NCI-H1105 (cell line): Measurements from ENCODE around the gene SYT2.

Experiments
- DNase-seq: peaks from one replicate; lab custom pipeline; 2025; lab: John Stamatoyannopoulos, UW

Gene SYT2

DNA sequence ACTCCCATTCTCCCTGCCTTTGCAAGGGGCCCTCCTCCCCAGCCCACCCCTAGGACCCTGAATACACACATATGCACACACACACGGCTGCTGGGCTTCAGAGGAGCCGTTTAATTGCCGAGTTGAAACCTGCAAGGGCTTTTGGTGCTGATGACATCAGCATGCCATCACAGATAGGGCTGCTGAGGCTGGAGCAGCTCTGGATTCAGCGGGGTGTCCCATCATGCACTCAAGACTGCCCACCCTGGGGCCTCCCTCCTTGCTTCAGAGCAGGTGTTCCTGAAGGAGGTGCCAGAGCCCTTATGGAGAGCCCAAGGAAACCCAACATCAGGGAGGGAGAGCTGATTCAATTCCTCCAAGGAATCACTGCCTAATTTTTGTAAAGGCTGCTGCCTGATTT is 5.7 kb downstream of the SYT2 start:
- no peak for DNase-seq

DNA sequence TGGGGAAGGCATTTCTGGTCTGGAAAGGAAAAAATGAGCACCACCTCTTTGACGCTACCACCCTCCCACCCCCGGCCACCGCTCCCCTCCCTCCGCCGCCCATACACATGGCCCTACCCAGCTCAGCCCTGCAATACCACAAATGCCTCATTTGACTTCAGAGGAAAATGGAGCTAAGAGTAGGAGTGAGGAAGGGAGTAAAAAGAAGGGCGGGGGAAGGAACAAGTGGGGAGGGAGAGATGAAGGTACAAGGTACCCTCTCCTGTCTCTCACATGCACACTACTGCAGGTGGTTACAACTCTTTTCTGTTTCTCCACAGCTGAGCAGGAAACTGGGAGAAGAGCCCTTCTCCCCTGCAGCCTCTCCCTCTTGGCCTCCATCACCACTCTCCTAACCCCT is 7.1 kb downstream of the SYT2 start:
- DNase-seq, result no peak

DNA sequence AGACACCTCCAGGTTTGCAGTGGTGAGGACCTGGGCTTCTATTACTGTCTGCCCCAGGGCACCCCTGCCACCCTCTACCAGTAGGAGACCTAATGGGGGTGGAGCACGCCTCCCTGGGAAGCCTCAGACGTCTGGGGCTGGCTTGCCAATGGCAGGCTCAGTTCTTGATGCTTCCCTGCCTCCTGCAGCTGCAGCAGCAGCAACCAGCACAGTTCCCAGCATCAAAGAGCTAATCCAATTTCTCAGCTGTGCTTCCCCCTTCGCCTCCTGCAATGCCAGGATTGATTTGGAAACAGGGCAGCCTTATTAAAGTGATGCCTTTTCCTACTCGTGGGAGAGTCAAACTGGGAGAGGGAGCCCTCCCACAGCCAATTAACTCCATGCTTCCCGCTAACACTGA is 8.2 kb downstream of the SYT2 start:
- no peak for DNase-seq

DNA sequence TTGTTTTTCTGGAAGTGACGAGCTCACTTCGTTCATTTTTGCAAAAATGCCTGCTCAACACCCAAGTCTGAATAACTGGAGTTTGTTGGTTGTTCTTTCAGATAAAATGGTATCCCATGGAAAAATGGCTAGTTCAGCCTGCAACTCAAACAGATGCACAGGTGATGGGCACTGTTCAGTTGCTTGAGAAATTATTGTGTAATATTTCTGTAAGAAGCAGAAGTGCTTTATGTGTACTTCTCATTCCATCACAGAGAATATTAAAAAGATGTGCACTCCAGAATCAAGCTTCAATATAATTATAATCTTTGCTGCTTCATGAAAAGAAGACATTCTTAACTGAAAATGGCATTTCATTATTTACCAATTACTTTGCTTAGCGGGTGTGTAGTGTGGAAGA is 9.1 kb downstream of the SYT2 start:
- no peak for DNase-seq

DNA sequence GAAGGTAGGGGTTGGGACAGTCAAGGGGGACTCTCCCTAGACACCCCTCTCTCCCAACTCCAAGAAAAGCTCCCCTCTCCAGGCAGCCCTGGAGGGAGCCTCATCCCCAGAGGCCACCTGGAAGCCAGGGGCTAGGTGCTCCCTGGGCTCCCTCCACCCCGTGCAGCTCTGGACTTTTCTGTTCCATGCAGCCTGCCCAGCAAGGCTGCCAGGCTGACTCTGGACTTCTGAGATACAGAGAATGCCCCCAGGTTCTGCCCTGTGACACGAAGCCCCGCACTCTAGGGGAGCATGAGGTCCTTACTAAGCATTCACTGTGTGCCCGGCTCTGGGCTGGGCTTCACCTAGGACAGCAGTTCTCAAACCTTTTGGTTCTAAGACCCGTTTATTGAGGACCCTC is 10.2 kb downstream of the SYT2 start:
- DNase-seq, result no peak

DNA sequence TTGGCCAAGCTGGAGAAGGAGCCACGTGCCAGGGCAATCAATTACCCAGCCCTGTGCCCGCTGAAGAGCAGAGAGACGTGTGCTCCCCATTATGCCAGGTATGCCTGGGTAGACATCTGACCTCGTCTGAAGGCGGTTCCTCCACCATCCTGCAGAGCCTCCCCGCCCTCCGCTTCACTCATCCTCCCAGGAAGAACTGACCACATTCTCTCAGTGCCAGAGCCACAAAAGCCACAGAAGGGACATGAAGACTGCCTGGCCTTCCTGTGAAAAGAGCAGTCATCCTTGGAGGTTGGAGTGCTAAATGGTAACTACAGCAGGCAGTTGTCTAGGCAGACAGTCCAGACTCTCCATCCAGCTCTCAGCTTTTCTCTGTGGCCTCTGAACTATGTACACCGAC is 12.0 kb downstream of the SYT2 start:
- DNase-seq, result no peak

DNA sequence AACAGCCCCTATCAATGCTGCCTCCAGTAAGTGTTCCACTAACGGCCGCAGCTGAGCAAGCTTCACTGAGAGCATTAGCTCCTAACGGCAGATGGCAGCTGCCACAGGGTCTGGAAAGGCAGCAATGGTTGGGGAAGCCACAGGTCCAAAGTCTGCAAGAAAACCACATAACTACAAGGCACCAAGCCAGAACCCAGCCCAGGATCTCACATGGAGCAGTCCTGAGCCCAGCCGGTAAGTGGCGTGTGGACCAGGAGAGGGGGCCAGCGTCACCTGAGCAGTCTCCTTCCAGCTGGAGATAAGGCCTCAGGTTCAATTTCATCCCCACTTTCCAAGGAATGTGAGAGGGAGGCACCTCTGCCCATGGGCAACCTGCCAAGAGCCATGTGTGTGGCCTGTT is 13.2 kb downstream of the SYT2 start:
- DNase-seq, result peak; percentile 12

DNA sequence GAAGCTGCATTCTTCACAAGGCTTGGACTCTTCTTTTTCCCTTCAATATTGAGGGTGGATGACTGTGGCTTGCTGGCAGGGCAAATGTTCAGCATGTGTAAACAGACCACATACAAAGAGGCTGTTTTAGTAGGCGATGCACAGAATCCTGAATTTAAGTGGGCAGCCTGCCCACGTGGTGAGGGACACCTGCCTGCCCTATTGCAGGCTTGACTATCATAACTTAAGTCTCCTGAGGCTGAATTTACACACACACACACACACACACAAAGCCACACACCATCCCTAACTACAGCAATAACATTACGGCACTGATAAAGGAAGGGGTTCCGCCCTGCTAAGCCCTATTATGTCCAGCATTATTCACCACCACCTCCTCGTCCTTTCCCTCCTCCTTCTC is 15.9 kb downstream of the SYT2 start:
- DNase-seq, result peak; percentile 21

DNA sequence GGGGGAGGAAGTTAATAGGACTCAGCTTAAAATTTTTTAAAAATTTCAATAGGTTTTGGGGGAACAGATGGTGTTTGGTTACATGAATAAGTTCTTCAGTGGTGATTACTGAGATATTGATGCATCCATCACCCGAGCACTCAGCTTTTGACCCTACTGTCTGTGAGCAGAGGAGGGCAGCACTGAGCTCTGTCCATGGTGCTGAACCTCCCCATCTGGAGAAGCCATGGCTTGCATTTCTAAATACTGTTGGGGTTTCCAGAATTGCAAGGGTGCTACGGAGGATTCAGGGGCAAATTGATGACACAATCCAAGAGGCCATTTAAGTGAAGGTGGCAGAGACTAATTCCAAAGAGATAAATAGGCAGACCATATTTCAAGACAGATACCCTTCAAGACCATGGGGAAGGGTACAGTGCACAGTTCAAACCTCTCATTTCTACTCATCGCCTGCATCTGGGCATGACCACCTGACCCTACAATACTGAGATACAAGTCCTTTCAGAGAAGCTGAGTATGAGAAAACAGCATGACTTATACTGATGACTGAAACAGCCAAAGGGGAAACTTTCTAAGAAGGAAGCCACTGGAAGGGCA is 17.2 kb downstream of the SYT2 start:
- DNase-seq, result no peak

DNA sequence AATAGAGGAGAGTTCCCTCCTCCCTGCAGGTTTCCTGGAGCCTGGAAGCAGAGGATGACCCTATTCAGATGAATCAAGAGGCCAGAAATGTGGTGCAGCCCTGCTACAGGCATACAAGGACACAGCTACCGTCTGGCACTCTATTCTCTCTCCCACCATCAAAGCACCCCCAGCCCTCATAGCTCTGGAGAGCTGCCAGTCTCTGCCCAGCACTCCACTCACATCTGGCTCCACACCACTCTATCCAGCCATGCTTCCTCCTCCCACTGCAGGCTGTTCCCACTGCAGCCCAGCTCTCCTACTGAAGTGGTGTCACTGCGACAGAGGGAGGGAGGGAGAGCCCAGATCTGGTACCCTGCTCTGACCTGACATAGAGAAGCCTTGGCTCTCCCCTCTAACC is 18.4 kb downstream of the SYT2 start:
- DNase-seq, result peak; percentile 32

DNA sequence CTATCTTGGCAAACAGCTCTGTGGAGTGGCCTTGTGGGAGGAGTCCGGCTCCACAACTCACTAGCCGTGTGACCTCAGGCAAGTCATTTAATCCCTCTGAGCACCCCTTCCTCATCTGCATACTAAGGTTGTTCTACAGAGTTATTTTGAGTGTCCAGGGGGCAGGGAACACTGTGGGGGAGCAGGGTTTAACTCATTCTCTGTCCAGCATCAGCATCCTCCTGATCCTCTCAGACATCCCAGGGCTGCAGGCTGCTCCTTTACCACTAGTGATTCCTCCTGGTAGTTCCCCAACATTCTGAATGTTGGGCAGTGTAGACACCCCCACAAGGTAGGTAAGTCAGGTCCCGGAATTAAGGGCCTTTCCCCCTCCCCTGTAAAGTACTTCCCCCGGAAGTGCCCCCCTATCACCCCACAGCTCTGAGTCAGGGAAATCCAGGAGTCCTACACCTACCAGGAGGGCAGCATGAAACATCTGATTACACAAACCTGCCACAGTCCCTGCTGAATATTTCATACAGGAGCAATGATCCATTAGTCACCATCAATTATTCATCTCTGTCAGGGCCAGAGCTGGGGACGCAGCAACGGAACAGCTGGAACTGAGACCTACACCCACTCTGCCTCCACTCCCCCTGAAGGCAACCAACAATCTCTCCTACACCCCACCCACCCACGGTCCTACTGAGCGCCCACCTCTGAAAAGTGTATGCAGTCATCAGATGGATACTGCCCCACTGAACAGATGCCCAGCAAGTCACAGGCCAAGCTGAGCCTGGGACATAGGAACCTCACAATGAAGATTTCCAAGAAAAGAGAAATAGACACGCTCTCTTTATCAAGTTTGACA is 20.5 kb downstream of the SYT2 start:
- DNase-seq, result no peak

DNA sequence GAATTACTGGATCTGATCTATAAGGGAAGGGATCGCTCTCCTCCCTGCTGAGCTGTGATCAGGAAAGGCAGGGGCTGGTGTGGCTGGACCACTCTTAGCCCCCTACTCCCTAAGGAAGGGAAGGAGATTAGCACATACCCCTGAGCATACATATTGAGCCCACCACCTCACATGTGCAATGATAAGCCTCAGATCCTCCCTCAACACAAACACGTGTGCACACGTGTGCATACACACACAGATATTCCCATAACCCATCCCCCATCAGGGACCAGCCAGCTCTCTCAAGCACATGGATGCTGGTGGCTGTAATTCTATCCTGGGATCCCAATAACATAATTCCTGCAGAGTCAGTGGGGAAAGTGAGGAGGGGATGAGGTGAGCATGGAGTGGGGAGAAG is 21.2 kb downstream of the SYT2 start:
- no peak for DNase-seq

DNA sequence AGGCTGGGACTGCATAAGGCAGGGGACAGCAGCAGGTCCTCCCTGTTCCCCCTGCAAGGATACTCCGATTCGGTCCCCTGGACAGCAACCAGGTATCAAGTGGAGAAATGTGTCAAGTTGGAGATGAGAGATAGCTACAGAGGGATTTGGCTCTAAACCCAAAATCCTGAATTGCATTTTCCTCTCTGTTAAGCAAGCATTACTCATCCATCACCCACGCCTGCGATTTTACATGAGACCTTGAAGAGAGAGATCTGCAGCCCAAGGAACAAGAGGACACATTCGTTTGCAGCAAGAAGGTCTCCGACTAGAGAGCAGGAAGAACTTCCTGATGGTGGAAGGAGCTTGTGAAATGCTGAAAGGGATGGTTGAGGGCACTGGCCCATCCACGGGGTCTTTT is 21.9 kb downstream of the SYT2 start:
- DNase-seq, result no peak

DNA sequence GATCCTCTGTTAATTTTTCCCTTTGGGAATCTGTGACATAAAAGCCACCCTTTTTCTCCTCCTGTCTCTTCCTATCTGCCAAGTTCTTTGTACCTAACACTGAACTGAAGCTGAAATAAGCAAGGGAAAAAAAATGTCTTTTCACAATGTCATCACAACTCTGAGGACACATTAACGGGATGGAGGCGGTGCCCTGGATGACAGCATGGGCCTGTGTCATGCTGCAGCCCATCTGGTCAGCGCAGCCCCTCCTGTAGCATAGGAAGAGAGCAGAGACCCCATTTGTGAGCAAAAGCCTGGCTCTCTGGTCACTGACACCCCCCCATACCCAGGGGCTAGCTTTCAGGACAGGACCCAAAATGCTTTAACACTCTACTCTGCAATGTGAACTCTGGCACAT is 22.5 kb downstream of the SYT2 start:
- DNase-seq, result no peak

DNA sequence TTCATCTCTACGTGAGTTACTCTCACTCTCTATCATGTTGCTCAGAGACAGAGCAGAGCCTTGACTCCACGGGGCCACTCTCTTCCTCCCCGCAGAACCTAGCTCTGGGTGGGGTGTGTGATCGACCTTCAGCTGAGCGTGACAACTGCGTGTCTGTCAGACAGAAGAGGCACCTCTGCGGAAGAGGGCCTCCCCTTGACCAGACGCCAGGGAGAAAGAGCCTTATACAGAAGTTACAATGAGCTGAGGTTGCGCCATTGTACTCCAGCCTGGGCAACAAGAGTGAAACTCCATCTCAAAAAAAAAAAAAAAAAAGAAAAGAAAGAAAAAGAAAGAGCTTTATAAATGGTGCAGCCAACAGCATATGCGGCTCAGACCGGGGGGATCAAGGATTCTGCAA is 22.9 kb downstream of the SYT2 start:
- no peak for DNase-seq

DNA sequence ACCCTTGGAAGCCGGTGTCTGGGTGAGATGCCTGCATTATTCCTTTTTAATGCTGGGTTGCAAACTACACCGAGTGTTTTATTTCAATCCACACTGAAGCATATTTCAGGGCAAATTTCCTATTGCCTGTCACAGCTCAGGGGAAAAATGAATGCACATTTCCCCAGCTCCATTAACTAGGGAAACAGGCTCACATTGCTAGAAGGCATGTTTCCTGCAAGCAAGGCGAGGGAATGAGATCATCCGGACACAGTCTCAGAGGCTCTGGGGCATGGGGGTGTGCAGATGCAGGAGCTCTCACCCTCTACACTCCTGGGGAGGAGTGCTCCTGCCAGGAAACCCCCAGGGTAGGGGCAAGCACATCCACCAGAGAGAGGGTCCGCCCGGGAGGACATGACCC is 24.6 kb downstream of the SYT2 start:
- no peak for DNase-seq

DNA sequence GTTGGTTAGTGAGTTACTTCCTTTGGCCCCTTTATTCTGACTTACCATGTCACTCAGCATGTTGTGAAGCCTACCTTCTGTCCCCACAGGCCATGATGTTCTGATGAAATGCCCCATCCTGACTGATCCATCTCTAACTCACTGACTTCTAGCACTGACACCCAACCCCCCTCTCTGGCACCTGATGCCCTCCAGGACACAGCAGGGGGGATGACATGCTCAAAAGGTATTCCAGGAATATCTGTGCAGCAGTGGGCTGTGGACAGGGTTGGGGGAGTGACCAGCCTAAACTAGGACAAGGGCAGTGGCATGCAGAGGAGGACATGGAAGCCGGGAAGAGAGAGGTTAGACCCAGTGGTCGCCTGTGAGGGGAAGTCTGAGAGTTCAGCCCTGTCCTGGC is 25.5 kb downstream of the SYT2 start:
- no peak for DNase-seq

DNA sequence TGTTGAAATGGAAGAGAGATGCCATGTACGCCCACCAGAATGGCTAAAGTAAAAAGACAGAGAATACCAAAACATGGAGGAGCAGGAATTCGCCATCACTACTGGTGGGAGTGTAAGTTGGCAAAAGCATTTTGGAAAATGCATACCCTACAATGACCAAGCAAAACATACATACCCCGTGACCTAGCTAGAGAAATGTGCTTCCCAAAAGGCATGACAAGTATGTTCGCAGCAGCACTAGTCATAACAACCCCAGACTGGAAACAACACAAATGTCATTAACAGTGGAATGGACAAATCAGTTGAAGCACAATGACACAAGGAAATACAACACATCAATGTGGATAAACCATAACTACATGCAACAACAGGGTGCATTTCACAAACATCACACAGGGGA is 27.2 kb downstream of the SYT2 start:
- DNase-seq, result no peak

DNA sequence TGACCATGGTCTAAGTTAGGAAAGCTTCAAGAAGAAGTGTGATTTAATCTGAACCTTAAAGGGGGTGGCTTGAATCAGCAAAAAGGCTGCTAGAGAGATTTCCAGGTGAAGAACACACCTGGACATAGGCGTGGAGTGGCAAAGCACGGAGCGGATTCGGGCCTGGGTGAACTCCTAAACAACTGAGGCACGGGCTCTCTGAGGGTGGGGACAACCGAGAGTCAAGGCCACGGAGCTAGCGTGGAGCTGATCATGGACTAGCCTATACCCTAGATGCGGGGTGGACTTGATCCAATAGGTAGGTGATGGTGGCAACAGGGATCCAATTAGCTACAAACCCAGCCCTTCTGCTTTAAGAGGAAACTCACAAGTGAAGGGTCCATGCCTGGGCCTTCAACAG is 27.8 kb downstream of the SYT2 start:
- DNase-seq, result no peak

DNA sequence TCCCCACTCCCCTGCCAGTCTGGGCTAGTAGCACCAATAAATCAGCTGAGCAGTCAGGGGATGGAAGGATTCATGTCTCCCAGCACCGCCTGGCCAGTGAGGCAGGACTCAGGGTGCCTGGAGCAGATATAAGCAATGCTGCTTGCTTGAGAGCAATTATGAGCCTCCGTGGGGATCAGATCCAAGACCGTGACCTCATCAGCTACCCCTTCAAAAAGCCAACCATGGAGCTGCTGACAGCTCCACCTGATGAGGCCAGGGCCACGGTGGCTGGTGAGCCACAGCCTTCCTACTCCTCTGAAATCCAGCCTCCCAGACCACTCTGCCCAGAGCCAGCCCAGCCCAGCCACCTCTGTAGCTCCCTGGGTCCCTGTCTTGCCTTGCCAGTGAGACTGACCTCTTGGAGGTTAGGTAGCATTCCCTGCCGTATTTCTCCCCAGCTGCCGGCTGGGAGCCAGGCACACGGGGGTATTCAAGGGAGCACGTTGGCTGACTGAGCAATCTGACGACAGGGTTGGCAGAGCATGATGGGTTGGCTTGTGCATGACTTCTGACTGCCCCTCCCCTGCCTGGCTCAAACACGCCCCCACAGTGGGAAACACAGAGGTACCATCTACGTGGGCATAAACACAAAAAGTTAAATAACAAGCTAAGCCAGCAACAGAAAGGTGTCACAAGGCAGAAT is 28.4 kb downstream of the SYT2 start:
- DNase-seq, result no peak

DNA sequence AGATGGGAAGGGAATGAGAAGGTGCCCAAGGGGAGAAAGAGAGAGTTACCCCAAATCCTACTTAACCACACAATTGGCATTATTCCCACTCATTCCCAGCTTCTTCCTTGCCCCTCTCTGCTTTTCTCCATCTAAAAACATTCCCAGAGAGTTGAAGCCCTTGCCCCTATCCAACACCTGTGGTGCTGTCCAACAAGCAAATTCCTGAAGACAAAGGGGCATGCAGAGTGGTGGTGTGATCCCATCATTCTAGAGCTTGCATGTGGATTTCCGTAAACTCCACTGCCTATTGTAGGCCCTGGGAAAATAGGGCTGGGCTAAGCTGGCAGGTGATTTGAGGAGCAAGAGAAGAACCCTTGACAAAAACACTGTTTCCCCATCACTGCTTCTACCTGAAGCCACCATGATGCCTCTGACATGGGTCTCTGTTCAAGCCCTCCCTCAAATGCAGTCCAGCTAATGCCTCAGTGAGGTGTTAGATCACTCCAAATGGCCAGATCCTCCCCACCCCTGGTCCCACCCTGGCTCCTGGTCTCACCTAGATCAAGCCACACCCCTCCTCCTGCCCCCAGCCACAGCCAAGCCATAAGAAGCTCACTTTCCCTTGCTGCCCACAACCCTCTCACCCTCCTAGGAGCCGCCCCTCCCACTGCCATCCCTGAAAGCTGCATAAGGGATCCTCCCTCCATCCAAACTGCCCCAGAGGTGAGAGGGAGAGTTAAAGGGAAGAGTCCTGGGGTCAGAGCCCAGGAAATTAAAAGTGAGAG is 29.5 kb downstream of the SYT2 start:
- no peak for DNase-seq

DNA sequence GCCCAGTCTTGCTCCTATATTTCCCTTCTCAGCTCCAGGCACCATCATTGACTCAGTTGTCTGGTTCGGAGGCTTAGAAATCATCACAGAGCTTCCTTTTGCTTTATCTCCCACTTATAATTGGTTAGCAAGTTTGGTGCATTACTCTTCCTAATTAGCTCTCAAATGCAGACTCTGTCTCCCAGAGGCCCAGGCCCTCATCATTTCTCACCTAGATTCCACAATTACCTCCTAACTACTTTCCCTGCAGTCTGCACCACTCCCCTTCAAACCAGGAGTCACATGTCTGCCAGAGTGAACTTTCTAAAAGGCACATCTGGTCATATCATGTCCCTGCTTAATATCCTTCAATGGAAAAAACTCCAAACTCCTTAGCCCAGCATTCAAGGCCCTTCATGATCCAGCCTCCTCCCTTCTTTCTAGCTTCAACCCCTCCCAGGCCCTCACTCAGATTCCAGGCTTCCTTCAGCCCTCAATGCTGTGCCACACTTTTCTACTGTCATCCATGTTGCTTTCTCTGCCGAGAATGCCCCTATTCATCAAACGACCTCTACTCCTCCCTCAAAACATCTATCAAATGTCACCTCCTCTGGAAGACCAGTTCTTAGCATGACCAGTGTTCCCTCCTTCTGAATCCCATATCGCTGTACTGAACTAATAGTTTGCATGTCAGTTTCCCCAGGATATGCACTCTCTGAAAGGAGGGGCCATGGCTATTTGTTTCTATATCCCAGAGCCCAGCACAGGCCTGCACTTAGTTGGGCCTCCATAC is 30.7 kb downstream of the SYT2 start:
- DNase-seq, result no peak
